ENCODE results near the gene ALDH5A1. TPM values are rescaled to one million over a fixed set of nuclear protein-coding genes. Genes with fewer than 3 reads are reported as not detected.

Gene ALDH5A1
- total and polyA plus RNA-seq, 2 of the 13 experiments (the other 11 are each of a cell fraction or from before 2014, with no cell fraction given): 12.8 to 32.5 TPM

- TF ChIP-seq TFDP2 (CRISPR knock-in tag; IDR thresholded peaks at IDR 0.05): peak; percentile 22; the same call in 1 of the 2 replicates
- TF ChIP-seq NFYB (CRISPR knock-in tag; IDR thresholded peaks at IDR 0.05): no peak
- TF ChIP-seq NFRKB (IDR thresholded peaks at IDR 0.05): no peak
- peak; percentile 81 for TF ChIP-seq GABPB1 (CRISPR knock-in tag; IDR thresholded peaks at IDR 0.05)
- no peak for TF ChIP-seq HNRNPH1 (optimal IDR thresholded peaks at IDR 0.05; ENCODE audit: low read depth, low read length)
- no peak for TF ChIP-seq TIGD3 (CRISPR knock-in tag; IDR thresholded peaks at IDR 0.05; ENCODE audit: borderline replicate concordance)
- TF ChIP-seq CEBPB (IDR thresholded peaks at IDR 0.05; ENCODE audit: borderline replicate concordance, low read depth, low read length): peak; percentile 79
- peak; percentile 84 for TF ChIP-seq KDM2A (CRISPR knock-in tag; IDR thresholded peaks at IDR 0.05; ENCODE audit: borderline replicate concordance, low read depth)
- TF ChIP-seq ZNF788 (CRISPR knock-in tag; IDR thresholded peaks at IDR 0.05; ENCODE audit: borderline replicate concordance): peak; percentile 56; the same call in 1 of the 2 replicates
- peak; percentile 84 for TF ChIP-seq HNF4A (CRISPR knock-in tag; IDR thresholded peaks at IDR 0.05)
- TF ChIP-seq ZNF614 (CRISPR knock-in tag; IDR thresholded peaks at IDR 0.05; ENCODE audit: borderline replicate concordance): peak; percentile 83; the same call in 1 of the 2 replicates
- TF ChIP-seq ZXDC (CRISPR knock-in tag; IDR thresholded peaks at IDR 0.05): no peak
- peak; percentile 94 for TF ChIP-seq MTA1 (CRISPR knock-in tag; IDR thresholded peaks at IDR 0.05; ENCODE audit: borderline replicate concordance)
- TF ChIP-seq ZNF567 (CRISPR knock-in tag; IDR thresholded peaks at IDR 0.05; ENCODE audit: borderline replicate concordance): peak; percentile 73; the same call in 1 of the 2 replicates
- TF ChIP-seq ZNF274 (CRISPR knock-in tag; IDR thresholded peaks at IDR 0.05): no peak
- no peak for TF ChIP-seq ZBTB10 (CRISPR knock-in tag; IDR thresholded peaks at IDR 0.05; ENCODE audit: borderline replicate concordance)
- TF ChIP-seq ZBTB33 (CRISPR knock-in tag; IDR thresholded peaks at IDR 0.05): no peak
- TF ChIP-seq SRF (IDR thresholded peaks at IDR 0.05; ENCODE audit: low read depth, low read length): no peak
These were observed 10.1 kb downstream of the ALDH5A1 start (continued) for GRCh38 chr6:24504649-24505586.

All from HepG2 (cell line).